ENCODE measurements around the gene CIRBP.

The CIRBP gene

DNA sequence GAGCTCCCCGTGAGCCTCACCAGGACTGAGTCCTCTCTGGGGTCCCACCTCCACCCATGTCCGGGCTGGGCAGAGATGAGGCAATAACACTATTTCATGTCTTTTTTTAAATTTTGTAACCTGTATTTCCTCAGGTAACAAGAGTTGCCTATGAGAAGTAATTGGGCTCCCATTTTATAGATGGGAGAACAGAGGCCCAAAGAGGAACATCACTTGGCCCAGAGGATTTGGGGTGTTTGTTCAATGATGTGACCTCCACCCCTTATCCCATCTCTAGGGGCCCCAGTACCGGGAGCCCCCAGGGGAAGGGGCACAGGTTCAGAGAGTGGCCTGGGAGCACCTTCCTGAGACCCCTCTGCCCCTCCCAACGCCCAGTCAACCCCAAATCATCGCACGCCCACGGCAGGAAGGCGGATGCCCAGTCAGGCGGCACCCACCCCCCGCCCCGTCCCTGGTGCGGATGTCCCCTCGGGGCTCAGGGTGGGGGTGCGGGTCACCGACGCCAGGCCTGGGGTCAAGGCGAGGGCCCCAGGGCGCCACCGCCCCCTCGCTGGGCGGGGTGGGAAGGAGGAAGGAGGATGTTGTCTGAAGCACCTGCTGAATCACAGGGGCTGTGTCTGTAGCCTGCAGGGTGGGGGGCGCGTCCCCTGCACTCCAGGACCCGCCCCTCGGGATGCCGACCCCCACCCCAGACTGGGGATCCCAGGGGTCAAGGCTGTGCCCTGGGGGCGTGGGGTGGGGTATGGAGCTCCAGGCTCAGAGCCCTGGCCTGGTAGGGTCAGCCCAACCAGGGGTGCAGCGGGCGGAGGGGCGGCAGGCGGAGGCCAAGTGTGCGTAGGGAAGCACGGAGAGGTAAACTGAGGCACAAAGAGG, 9.0 kb upstream of the CIRBP start:
- TF ChIP-seq SP1 (IDR thresholded peaks at IDR 0.05) (no peak), SUZ12 (IDR thresholded peaks at IDR 0.05) (no peak), NFRKB (IDR thresholded peaks at IDR 0.05) (no peak), LEF1 (IDR thresholded peaks at IDR 0.05; ENCODE audit: borderline replicate concordance) (no peak), HDGF (IDR thresholded peaks at IDR 0.05; ENCODE audit: borderline replicate concordance) (no peak), FOXK2 (IDR thresholded peaks at IDR 0.05) (no peak), FOXM1 (IDR thresholded peaks at IDR 0.05; ENCODE audit: borderline replicate concordance) (no peak), ZNF384 (IDR thresholded peaks at IDR 0.05) (no peak), BHLHE40 (IDR thresholded peaks at IDR 0.05; ENCODE audit: borderline replicate concordance) (no peak), TARDBP (IDR thresholded peaks at IDR 0.05) (no peak), ARNT (IDR thresholded peaks at IDR 0.05) (no peak)
- DNase-seq (ENCODE audit: extremely low spot score) = no peak
- CTCF ChIA-PET = interaction anchor here (1.4 kb wide), 1 partner anchor 16 kb away, joined by 7 read pairs; no protein-coding TSS in a partner anchor
- POLR2A ChIA-PET = interaction anchor here (1.1 to 3.2 kb wide), 5 partner anchors 9 to 19 kb away, joined by 5 to 38 read pairs (median 6); partner anchors contain the start of genes ATP5F1D and CIRBP

- DNase-seq (ENCODE audit: extremely low spot score) = peak; percentile 97
- peak; percentile 99 for TF ChIP-seq PKNOX1 (IDR thresholded peaks at IDR 0.05)
- TF ChIP-seq FOXM1 (IDR thresholded peaks at IDR 0.05; ENCODE audit: borderline replicate concordance) = 0 out of 2 replicates have a peak, but pooled peaks have one; percentile 20
- no peak for TF ChIP-seq SP1 (IDR thresholded peaks at IDR 0.05)
- POLR2A ChIA-PET = interaction anchor here (1.1 to 3.2 kb wide), 4 partner anchors 8 to 20 kb away, joined by 5 to 38 read pairs (median 6); partner anchors contain the start of genes ATP5F1D and CIRBP
- CTCF ChIA-PET = interaction anchor here (0.8 kb wide), 1 partner anchor 16 kb away, joined by 4 read pairs; no protein-coding TSS in a partner anchor
These were observed 8.2 kb upstream of the CIRBP start for GRCh38 chr19:1260749-1261537.

DNA sequence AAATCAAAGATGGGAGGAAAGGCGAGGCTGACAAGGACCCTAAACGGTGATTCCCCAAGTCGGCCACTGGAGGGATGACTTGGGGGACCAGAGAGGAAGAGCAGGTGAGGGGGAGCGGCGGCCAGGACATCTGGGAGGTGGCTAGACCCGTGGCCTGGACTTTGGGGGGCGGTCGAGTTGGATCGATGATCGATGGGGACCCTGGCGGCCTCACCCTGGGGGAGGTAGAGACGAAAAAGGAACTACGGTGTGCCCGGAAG, 7.7 kb upstream of the CIRBP start:
- ChIA-PET POLR2A (interaction anchor here (1.7 to 3.2 kb wide), 2 partner anchors 8 to 20 kb away, joined by 6 to 38 read pairs; partner anchors contain the start of genes ATP5F1D and CIRBP), CTCF (interaction anchor here (0.8 kb wide), 1 partner anchor 17 kb away, joined by 4 read pairs; no protein-coding TSS in a partner anchor)
- TF ChIP-seq ZNF384 (IDR thresholded peaks at IDR 0.05) (no peak), NFRKB (IDR thresholded peaks at IDR 0.05) (no peak)
- no peak for DNase-seq (ENCODE audit: extremely low spot score)

DNA sequence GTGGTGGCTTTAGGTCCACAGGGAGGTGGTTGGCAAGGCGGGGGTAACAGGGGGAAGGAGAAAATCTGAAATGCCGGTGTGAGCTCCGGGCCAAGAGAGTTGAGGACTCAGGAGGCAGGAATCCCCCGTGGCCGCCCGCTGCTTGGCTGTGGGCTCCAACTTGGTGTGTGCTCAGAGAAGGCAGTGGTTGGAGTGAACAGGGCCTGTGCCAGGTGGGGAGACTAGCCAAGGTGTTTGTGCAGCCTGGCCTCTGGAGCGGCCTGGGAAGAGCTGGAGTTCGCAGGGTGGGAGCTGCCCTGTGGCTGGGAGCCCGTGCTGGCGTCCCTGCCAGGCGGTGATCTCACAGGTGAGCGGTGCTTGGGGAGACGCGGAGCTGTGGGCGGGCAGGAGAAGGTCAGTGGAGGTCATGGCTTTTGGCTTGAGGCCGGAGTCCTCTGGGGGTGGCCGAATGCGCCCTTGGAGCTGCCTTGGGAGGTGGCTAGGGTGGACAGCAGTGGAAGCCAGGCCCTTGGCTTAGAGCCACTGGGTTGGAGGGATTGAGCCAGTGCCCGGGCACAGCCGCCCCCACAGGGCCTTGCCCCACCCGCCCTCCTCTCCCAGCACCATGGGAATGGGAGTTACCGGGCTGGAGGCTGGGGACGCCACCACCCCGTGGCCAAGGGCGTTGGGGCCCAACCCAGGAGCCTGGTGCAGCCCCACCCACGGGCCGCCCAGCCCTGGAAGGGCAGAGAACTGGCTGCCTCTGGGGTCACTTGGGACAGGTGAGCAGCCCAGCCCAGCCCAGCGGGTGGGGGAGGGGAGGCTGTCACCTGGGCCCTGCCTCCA, 7.1 kb upstream of the CIRBP start:
- ChIA-PET CTCF (interaction anchor here (1.1 kb wide), 1 partner anchor 9 kb away, joined by 6 read pairs; no protein-coding TSS in a partner anchor), POLR2A (interaction anchor here (0.7 to 3.2 kb wide), 4 partner anchors 7 to 21 kb away, joined by 3 to 38 read pairs (median 4); partner anchors contain the start of genes ATP5F1D and CIRBP)

GRCh38 chr19:1262623-1263123, 6.5 kb upstream of the CIRBP start:
- TF ChIP-seq ELF4 (IDR thresholded peaks at IDR 0.05) = no peak
- no peak for TF ChIP-seq L3MBTL2 (conservative IDR thresholded peaks at IDR 0.05)
- TF ChIP-seq HDGF (IDR thresholded peaks at IDR 0.05; ENCODE audit: borderline replicate concordance) = no peak
- TF ChIP-seq FOXK2 (IDR thresholded peaks at IDR 0.05) = no peak
- TF ChIP-seq SP1 (IDR thresholded peaks at IDR 0.05) = no peak
- TF ChIP-seq TARDBP (IDR thresholded peaks at IDR 0.05) = no peak
- no peak for TF ChIP-seq BHLHE40 (IDR thresholded peaks at IDR 0.05; ENCODE audit: borderline replicate concordance)
- no peak for TF ChIP-seq CTBP1 (IDR thresholded peaks at IDR 0.05; ENCODE audit: borderline replicate concordance)
- no peak for TF ChIP-seq NFRKB (IDR thresholded peaks at IDR 0.05)
- no peak for TF ChIP-seq FOXA1 (IDR thresholded peaks at IDR 0.05)
- no peak for TF ChIP-seq FOXM1 (IDR thresholded peaks at IDR 0.05; ENCODE audit: borderline replicate concordance)
- TF ChIP-seq ARNT (IDR thresholded peaks at IDR 0.05) = no peak
- no peak for TF ChIP-seq PKNOX1 (IDR thresholded peaks at IDR 0.05)
- TF ChIP-seq LEF1 (IDR thresholded peaks at IDR 0.05; ENCODE audit: borderline replicate concordance) = no peak
- POLR2A ChIA-PET = interaction anchor here (0.7 to 0.8 kb wide), 2 partner anchors 10 to 18 kb away, joined by 3 read pairs; no protein-coding TSS in a partner anchor
- CTCF ChIA-PET = interaction anchor here (1.1 to 7.3 kb wide), 2 partner anchors 10 to 17 kb away, joined by 6 to 149 read pairs; no protein-coding TSS in a partner anchor
- DNase-seq (ENCODE audit: extremely low spot score) = no peak

More for the DNA sequence above, 7.1 kb upstream of the CIRBP start:
- TF ChIP-seq L3MBTL2 (conservative IDR thresholded peaks at IDR 0.05) (no peak), CTBP1 (IDR thresholded peaks at IDR 0.05; ENCODE audit: borderline replicate concordance) (no peak), BHLHE40 (IDR thresholded peaks at IDR 0.05; ENCODE audit: borderline replicate concordance) (no peak), FOXK2 (IDR thresholded peaks at IDR 0.05) (no peak), ARNT (IDR thresholded peaks at IDR 0.05) (no peak)
- DNase-seq (ENCODE audit: extremely low spot score) = no peak

Measured in HEK293T (cell line).